HG03039 (cell line): ENCODE data around the gene FGF21.
"Not testable (repeated sequence)": the region's sequence is repeated elsewhere in the genome, so short reads cannot be mapped to it uniquely, and the experiment has no call there.

Source experiments
- ATAC-seq: cut with Tn5 transposase; IDR thresholded peaks from one replicate; pipeline ENCODE4 v1.9.1; 2021; ENCODE audit warnings: mild to moderate bottlenecking, moderate library complexity; ENCODE audit not compliant: unreplicated experiment

The FGF21 gene

GRCh38 chr19:48751845-48752495, 3.4 kb upstream of the FGF21 start:
- ATAC-seq, result no peak

GRCh38 chr19:48752496-48753365, 2.6 kb upstream of the FGF21 start, which contains the start of gene FUT1:
Gene FUT1, minus strand, starts transcription at chr19:48752641. Its CDS starts 1,360 bp downstream, at chr19:48751281.
- ATAC-seq, result no peak

- ATAC-seq, result no peak
Measured at GRCh38 chr19:48755787-48756186, 463 bp downstream of the FGF21 start.

DNA sequence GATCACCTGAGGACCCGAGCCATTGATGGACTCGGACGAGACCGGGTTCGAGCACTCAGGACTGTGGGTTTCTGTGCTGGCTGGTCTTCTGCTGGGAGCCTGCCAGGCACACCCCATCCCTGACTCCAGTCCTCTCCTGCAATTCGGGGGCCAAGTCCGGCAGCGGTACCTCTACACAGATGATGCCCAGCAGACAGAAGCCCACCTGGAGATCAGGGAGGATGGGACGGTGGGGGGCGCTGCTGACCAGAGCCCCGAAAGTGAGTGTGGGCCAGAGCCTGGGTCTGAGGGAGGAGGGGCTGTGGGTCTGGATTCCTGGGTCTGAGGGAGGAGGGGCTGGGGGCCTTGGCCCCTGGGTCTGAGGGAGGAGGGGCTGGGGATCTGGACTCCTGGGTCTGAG, 888 bp downstream of the FGF21 start:
- ATAC-seq, result no peak

DNA sequence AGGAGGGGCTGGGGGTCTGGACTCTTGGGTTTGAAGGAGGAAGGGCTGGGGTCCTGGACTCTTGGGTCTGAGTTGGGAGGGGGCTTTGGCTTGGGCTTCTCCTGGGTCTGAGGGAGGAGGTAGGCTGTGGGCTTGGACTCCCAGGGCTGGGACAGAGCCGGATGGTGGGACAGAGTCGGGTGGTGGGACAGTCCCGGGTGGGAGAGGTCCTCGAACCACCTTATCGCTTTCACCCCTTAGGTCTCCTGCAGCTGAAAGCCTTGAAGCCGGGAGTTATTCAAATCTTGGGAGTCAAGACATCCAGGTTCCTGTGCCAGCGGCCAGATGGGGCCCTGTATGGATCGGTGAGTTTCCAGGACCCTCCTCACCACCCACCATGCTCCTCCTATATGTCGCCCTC, 1.4 kb downstream of the FGF21 start:
- no peak for ATAC-seq

DNA sequence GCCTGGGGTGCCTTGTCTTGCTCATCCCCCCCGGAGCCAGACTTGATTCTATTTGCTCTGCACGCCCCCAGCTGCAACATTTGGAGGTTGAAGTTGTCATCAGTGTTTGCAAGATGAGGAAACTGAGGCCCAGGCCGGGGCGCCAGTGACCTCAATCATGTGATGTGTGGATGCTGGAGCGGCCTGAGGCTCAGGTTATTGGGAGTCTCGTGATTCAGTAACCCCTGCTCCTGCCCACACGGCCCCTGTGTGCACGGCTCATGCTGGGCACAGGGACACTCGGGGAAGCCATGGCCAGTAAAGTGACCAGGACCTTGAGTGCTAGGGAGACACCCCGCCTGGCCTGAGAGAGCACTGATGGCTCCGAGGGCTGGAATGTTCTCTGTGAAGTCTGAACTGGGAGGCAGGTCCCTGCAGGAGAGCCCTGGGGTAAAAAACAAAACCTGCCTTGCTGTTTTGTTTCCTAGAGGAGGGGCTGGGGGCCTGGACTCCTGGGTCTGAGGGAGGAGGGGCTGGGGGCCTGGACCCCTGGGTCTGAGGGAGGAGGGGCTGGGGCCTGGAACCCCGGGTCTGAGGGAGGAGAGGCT, 1.9 kb downstream of the FGF21 start:
- no peak for ATAC-seq

DNA sequence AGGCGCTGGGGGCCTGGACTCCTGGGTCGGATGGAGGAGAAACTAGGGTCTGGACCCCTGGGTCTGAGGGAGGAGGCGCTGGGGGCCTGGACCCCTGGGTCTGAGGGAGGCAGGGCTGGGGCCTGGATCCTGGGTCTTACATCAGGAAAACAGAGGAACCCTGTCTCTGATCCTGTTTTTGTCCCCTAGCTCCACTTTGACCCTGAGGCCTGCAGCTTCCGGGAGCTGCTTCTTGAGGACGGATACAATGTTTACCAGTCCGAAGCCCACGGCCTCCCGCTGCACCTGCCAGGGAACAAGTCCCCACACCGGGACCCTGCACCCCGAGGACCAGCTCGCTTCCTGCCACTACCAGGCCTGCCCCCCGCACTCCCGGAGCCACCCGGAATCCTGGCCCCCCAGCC, 2.4 kb downstream of the FGF21 start:
- no peak for ATAC-seq

DNA sequence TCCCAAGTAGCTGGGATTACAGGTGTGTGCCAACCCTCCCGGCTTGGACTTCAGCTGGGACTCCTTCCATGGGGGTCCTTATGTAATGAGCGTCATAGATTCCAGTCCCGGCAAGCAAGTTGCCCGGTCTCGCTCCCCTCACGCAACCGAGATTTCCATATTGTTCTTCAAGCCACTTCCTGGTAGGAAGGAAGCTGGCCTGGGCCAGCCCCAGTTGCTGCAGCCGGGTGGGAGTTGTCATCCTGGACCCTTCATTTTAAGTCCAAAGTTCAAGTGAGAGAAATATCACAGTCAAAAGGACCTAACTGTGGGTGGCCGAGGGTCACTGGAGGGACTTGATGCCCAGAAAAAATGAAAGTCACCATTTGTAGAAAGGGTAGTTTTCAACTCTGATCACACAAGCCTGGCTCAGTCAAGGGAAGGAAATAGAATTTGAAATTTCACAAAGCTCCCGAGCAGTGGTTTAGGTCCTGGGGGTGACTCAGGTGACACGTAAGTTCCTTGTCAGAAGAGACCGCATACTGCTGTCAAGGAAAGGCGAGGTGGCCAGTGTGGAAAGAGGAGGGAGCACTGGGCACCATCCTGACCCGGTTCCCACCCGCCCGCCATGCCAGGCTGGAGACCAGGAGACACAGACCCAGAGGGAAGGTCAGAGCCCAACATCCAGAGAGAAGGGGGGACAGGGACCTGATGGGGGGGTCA, 5.3 kb downstream of the FGF21 start:
- no peak for ATAC-seq

DNA sequence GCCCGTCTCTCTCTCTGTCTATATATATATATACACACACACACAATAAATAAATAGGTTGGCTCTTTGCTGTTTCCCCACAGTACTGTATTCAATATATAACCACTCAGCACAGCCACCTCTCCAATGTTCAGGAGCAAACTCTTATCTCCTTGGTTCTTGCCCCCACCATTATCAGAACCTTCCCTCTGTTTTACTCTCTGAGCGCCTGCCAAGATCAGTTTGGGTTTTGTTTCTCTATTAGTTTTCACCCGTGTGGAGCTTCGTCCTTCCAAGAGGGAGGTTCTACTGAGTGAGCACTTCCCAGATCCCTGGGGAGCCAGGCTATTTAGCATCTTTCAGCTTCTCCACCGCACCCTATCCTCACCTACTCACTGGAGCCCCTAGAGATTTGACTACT, 10.5 kb downstream of the FGF21 start:
- ATAC-seq, result not testable (repeated sequence)

- ATAC-seq, result not testable (repeated sequence)
Measured at GRCh38 chr19:48768171-48768753, 12.9 kb downstream of the FGF21 start.

GRCh38 chr19:48768994-48769713, 13.8 kb downstream of the FGF21 start:
- no peak for ATAC-seq

DNA sequence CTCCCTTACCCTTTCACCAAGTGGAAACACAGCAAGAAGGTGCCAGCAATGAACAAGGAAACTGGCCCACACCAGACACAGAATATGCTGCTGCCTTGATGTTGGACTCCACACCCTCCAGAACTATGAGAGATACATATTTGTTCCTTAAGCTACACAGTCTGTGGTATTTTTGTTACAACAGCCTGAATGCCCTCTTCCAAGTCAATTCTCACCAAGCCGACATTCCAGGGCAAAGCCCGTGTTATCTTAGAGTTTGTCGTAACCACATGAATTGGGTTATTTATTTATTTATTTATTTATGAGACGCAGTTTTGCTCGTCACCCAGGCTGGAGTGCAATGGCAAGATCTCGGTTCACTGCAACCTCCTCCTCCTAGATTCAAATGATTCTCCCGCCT, 14.9 kb downstream of the FGF21 start:
- no peak for ATAC-seq

GRCh38 chr19:48770734-48771472, 15.6 kb downstream of the FGF21 start:
- ATAC-seq, result no peak

DNA sequence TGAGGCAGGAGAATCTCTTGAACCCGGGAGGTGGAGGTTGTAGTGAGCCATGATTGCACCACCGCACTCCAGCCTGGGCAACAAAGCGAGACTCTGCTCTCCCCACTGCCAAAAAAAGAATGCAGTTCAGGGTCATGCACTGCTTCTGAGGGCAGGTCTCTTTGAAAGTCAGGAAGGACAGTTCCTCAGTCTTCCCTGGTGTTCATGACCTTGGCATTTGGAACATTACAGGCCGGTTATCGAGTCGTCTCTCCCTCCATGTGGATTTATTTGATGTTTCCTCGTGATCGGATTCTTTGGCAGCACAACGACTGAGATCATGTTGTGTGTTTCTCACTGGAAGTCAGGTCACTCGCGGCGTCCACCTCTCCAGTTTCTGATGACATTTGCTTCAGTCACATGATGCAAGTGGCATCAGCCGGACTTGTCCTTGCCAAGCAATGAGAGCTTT, 17.2 kb downstream of the FGF21 start:
- no peak for ATAC-seq

GRCh38 chr19:48777139-48777538, 21.8 kb downstream of the FGF21 start:
- no peak for ATAC-seq

DNA sequence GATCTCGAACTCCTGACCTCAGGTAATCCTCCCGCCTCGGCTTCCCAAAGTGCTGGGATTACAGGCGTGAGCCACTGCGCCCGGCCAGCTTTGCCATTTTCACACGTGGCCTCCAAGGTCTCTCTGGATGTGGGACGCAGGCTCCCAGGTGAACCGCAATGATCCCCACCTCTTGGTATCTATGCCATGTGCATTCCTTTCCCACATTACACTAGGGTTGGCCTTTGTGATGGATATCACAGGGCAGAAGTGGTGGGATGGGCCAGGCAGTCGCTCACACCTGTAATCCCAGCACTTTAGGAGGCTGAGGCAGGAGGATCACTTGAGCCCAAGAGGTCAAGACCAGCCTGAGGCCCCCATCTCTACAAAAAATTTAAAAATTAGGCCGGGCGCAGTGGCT, 22.4 kb downstream of the FGF21 start:
- no peak for ATAC-seq

GRCh38 chr19:48779636-48780035, 24.3 kb downstream of the FGF21 start:
- no peak for ATAC-seq

DNA sequence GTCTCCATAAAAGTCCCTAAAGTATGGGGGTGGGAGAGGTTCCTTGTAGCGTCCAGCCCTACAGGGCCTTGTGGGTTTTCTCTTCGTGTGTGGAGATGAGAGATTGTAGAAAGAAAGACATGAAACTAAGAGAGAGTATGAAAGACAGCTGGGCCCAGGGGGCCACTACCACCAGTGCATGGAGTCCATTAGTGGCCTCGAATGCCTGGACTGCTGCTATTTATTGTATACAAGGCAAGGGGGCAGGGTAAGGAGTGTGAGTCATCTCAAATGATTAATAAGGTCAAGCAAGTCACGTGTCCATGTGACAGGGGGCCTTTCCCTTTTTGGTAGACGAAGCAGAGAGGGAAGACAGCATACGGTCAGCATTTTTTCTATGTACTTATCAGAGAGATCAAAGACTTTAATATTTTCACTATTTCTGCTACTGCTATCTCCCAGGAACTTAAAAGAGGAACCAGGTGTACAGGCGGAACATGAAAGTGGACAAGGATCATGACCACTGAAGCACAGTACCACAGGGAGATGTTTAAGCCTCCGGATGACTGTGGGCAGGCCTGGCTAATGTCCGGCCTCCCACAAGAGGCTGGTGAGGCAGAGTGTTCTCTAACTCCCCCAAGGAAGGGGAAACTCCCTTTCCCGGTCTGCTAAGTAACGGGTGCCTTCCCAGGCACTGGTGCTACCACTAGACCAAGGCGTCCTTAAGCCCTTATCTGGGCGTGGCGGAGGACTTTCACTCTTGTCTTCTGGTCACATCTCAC, 25.5 kb downstream of the FGF21 start:
- no peak for ATAC-seq

DNA sequence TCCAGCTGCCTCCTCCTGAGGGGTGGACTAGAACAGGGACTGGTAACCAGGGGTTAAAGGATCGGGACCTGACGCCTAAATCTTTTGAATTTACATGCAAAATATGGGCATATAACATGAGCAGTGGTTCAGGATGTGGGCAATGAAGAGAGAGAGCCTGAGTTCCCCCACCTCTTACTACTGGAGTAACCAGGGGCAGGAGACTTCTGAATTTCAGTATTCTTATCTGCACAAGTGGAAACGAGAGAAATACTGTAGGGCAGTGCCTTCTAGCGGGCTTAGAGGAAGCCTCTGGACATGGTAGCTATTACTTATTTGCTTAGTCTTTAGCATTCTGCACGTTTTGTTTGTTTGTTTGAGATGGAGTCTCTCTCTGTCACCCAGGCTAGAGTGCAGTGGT, 29.2 kb downstream of the FGF21 start:
- no peak for ATAC-seq
